ENCODE data around the gene ZNF135.

ZNF135 gene

GRCh38 chr19:58059003-58059670 lies at the start of gene ZNF135:
ZNF135 (plus strand) TSS chr19:58059282; CDS start chr19:58060003, 721 bp downstream.
- peak; percentile 80 for DNase-seq

GRCh38 chr19:58009301-58009665 lies 49.8 kb upstream of the ZNF135 start:
- DNase-seq = no peak

- DNase-seq = peak; percentile 77
Observed at GRCh38 chr19:58009666-58010301, 49.3 kb upstream of the ZNF135 start.

GRCh38 chr19:58010507-58010906 lies 48.6 kb upstream of the ZNF135 start:
- DNase-seq = no peak

GRCh38 chr19:58014141-58014540 lies 44.9 kb upstream of the ZNF135 start:
- no peak for DNase-seq

GRCh38 chr19:58020129-58020528 lies 39.0 kb upstream of the ZNF135 start:
- DNase-seq = no peak

GRCh38 chr19:58021541-58022282 lies 37.4 kb upstream of the ZNF135 start:
- DNase-seq = peak; percentile 56

- DNase-seq = no peak
Observed at GRCh38 chr19:58022283-58022660, 36.8 kb upstream of the ZNF135 start.

- no peak for DNase-seq
Observed at GRCh38 chr19:58024661-58025060, 34.4 kb upstream of the ZNF135 start.

GRCh38 chr19:58033741-58034476 lies 25.2 kb upstream of the ZNF135 start, which contains the start of gene ZSCAN1:
ZSCAN1 (plus strand) TSS chr19:58034025; CDS start chr19:58037837, 3,812 bp downstream.
- peak; percentile 68 for DNase-seq

GRCh38 chr19:58034477-58034793 lies 24.6 kb upstream of the ZNF135 start:
- DNase-seq = no peak

- no peak for DNase-seq
Observed at GRCh38 chr19:58035863-58036262, 23.2 kb upstream of the ZNF135 start.

GRCh38 chr19:58037927-58038687 lies 21.0 kb upstream of the ZNF135 start:
- DNase-seq = no peak

GRCh38 chr19:58038688-58039204 lies 20.3 kb upstream of the ZNF135 start:
- DNase-seq = no peak

GRCh38 chr19:58040751-58041525 lies 18.1 kb upstream of the ZNF135 start:
- DNase-seq = no peak

- DNase-seq = no peak
Observed at GRCh38 chr19:58042495-58043340, 16.4 kb upstream of the ZNF135 start.

- no peak for DNase-seq
Observed at GRCh38 chr19:58044391-58044790, 14.7 kb upstream of the ZNF135 start.

GRCh38 chr19:58044886-58045285 lies 14.2 kb upstream of the ZNF135 start:
- DNase-seq = no peak

- no peak for DNase-seq
Observed at GRCh38 chr19:58045411-58046050, 13.6 kb upstream of the ZNF135 start.

- no peak for DNase-seq
Observed at GRCh38 chr19:58046856-58047255, 12.2 kb upstream of the ZNF135 start.
